ENCODE measurements around the gene ANO6.

The ANO6 gene

DNA sequence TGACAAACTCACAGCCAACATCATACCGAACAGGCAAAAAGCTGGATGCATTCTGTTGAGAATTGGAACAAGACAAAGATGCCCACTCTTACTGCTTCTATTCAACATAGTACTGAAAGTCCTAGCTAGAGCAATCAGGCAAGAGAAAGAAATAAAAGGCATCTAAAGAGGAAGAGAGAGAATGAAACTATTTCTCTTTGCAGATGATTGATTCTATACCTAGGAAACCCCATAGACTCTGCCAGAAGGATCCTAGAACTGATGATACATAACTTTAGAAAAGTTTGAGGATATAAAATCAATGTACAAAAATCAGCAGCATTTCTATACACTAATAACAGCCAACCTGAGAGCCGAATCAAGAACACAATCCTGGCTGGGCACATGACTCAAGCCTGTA, 6.1 kb upstream of the ANO6 start:
- DNase-seq (ENCODE audit: low spot score) = no peak
- in situ Hi-C loops (cut with MboI; ENCODE audit: low sequenced_read_pairs, unreplicated experiment) = no loop called here
- TF ChIP-seq, protein P1, sequence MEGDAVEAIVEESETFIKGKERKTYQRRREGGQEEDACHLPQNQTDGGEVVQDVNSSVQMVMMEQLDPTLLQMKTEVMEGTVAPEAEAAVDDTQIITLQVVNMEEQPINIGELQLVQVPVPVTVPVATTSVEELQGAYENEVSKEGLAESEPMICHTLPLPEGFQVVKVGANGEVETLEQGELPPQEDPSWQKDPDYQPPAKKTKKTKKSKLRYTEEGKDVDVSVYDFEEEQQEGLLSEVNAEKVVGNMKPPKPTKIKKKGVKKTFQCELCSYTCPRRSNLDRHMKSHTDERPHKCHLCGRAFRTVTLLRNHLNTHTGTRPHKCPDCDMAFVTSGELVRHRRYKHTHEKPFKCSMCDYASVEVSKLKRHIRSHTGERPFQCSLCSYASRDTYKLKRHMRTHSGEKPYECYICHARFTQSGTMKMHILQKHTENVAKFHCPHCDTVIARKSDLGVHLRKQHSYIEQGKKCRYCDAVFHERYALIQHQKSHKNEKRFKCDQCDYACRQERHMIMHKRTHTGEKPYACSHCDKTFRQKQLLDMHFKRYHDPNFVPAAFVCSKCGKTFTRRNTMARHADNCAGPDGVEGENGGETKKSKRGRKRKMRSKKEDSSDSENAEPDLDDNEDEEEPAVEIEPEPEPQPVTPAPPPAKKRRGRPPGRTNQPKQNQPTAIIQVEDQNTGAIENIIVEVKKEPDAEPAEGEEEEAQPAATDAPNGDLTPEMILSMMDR (IDR thresholded peaks at IDR 0.05; ENCODE audit: borderline replicate concordance, control extremely low read depth, extremely low read depth, insufficient read depth, missing control alignments) = no peak

DNA sequence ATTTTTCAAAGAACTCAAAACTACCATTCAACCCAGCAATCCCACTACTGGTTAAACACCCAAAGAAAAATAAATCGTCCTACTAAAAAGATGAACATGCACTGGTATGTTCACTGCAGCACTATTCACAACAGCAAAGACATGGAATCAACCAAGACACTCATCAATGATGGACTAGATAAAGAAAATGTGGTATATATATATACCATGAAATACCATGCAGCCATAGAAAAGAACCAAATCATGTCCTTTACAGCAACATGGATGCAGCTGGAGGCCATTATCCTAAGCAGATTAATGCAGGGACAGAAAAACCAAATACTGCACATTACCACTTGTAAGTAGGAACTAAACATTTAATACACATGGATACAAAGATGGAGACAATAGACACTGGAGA, 3.8 kb upstream of the ANO6 start:
- DNase-seq (ENCODE audit: low spot score) = no peak
- TF ChIP-seq, protein P1 (IDR thresholded peaks at IDR 0.05; ENCODE audit: borderline replicate concordance, control extremely low read depth, extremely low read depth, insufficient read depth, missing control alignments) = no peak
- in situ Hi-C loops (cut with MboI; ENCODE audit: low sequenced_read_pairs, unreplicated experiment) = no loop called here

DNA sequence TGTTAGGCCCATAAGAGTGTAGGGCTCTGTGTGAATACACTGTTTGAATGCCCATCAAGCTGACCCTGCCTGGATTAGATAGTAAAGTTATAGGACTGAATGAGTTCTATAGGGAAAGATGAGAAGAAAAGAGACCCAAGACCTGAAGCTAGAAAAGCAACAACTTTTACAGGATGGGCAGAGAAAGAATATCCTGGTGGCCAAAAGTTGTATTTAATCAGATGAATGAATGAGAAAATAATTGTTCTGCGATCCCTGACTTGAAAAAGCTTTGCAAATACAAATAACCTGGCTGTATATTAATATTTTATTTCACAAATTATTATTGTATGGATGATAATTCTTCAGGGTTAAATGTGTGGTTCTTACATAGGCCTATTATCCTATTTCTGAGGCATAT, 2.8 kb upstream of the ANO6 start:
- DNase-seq (ENCODE audit: low spot score) = no peak
- TF ChIP-seq, protein P1 (IDR thresholded peaks at IDR 0.05; ENCODE audit: borderline replicate concordance, control extremely low read depth, extremely low read depth, insufficient read depth, missing control alignments) = no peak
- in situ Hi-C loops (cut with MboI; ENCODE audit: low sequenced_read_pairs, unreplicated experiment) = no loop called here

DNA sequence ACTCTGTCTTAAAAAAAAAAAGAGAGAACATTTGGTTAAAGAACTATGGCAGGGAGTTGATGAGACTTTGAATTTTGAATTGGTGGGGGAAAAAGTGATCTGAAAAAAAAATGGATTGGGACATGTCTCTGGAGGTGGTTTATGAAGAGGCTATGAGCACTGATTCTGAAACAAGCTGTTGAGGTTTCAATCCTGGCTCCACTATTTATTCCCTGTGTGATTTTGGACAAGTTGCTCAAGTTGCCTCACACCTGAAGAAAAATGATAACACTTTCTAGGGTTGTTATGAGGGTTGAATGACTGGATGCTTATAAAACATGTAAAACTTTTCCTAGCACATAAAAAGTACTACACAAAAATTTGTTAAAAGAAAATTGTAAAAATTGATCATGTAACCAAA, 1.8 kb upstream of the ANO6 start:
- TF ChIP-seq, protein P1 (IDR thresholded peaks at IDR 0.05; ENCODE audit: borderline replicate concordance, control extremely low read depth, extremely low read depth, insufficient read depth, missing control alignments) = no peak
- no peak for DNase-seq (ENCODE audit: low spot score)
- in situ Hi-C loops (cut with MboI; ENCODE audit: low sequenced_read_pairs, unreplicated experiment) = no loop called here

DNA sequence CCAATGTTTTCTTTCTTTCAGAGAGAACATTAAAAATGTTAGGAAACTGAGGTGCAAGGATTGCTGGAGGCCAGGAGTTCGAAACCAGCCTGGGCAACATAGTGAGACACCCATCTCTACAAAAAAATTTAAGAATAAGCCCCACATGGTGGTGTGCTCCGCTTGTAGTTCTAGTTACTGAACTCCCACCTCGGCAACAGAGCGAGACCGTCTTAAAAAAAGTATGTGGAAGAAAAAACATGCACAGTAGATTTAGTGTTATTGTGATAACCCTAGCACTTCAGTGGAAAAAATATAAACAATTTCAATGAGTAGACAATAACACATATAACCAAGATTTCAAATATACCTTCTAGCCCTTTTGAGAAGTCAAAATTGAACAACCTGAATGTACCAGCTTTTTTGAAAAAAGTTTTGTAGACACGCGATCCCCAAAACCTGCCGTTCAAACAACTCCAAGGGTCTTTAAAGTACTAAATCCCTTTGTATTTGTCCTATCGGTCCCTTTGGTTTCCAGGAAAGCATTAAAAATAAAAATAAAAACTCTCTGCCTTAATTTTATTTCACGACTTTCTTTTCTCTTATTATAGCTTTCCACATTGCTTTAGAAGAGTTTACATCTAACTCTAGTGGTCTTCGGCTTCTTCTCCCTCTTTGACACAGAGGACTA, 1.0 kb upstream of the ANO6 start:
- in situ Hi-C loops (cut with MboI; ENCODE audit: low sequenced_read_pairs, unreplicated experiment) = no loop called here
- TF ChIP-seq, protein P1 (IDR thresholded peaks at IDR 0.05; ENCODE audit: borderline replicate concordance, control extremely low read depth, extremely low read depth, insufficient read depth, missing control alignments) = no peak
- no peak for DNase-seq (ENCODE audit: low spot score)

DNA sequence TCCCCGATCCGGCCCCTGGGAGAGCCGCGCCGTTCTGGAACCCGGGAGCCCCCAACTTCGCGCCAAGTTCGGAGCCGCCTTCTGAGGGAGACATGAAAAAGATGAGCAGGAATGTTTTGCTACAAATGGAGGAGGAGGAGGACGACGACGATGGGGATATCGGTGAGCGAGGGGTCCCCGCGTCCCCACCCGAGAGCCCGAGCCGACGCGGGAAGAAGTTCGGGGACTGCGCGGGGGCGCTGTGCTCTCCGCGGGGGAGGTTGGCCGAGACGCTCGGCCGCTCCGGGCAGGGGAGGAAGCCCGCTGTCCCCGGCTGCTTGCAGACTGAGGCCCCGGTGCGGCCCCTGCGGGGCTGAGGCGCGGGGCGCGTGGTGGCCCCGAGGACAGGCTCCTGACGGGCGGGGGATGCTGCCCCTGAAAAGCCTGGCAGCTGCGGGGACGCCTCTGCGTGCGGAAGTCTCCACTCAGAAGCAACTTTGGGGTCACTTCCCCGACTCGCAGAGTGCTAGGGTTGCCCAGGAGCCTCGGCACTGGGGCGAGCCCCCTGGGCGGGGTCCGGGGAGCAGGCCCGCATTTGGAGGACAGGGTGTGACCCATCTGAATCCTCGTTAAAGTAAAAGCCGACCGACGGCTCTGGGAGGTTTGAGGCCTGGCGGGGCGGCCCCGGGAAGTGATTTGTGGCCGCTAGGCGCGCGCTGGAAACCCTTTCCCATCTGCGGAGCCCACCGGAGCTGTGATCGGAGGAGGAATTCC, 511 bp downstream of the ANO6 start:
- in situ Hi-C loops (cut with MboI; ENCODE audit: low sequenced_read_pairs, unreplicated experiment) = no loop called here
- TF ChIP-seq, protein P1 (IDR thresholded peaks at IDR 0.05; ENCODE audit: borderline replicate concordance, control extremely low read depth, extremely low read depth, insufficient read depth, missing control alignments) = peak; percentile 43
- DNase-seq (ENCODE audit: low spot score) = peak; percentile 71
